Activated naive CD4-positive, alpha-beta T cell treated with Interleukin-2 at 50 U/mL for 16 hours (primary cell): ENCODE data around the gene DST.

Source experiments
- DNase-seq: peaks from one replicate; pipeline ENCODE4 v3.0.0-alpha.2; 2020

Gene DST

GRCh38 chr6:56430629-56431600 is 211.8 kb downstream of the DST start:
- no peak for DNase-seq

DNA sequence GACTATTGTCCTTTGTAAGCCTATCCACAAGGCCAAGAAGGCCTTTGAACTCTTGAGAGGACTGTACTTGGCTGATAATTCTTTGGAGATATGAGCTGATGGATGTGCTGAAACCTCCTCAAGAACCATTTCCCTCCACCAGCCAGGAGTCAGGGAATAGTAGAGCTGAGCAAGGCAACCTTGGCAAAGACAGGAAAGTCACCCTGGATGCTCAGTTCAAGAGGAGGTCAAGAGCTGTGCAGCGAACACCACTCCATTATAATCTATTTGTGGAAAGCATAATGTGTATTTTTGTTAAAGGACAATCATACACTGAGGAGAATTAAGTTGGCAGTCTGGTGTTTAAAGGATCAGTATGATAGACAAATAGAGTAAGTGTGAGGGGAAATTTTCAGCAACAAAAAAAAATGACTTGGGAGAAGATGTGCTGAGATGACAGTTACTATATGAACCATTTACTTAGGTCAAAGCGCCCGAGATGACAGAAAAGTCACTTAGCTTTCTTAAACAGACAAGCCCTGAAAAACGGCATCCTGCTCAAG is 218.1 kb downstream of the DST start:
- no peak for DNase-seq

DNA sequence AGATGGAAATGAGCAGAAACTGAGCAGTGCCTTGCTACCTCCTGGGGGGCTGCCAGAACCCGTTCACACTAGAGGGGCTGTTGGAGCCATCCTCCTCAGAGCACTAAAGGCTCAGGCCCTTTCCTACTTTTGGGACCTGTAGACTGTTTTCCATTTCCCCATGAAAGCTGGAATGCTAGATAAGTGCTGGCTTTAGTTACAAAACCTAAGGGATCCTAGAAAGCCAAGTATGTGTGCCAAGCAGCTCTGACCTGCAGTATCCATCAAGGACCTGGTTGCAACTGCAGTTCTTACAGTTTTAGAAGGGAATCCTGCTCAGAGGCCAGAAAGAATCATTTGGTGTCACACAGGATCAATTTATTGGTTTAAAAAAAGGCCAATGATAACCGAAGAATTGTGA is 218.6 kb downstream of the DST start:
- no peak for DNase-seq

DNA sequence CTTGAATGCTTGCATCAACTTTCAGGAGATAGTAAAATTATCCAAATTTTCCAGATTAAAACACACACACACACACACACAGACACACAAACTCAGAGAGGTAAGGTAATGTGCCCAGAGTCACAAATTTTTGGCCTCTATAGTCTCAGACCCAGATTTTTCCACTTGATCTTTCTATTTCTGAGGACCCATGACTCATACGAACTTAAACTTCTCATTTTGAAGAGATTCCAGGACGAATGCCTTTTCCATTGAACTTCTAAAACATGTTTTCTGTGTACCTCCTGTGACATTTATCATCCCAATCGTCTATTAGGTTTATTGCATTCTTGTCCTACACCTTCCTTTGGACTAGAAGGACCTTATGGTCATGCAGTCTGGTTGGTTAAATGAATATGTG is 222.4 kb downstream of the DST start:
- DNase-seq, result no peak

- DNase-seq, result no peak
Measured at GRCh38 chr6:56419191-56419590, 223.5 kb downstream of the DST start.

DNA sequence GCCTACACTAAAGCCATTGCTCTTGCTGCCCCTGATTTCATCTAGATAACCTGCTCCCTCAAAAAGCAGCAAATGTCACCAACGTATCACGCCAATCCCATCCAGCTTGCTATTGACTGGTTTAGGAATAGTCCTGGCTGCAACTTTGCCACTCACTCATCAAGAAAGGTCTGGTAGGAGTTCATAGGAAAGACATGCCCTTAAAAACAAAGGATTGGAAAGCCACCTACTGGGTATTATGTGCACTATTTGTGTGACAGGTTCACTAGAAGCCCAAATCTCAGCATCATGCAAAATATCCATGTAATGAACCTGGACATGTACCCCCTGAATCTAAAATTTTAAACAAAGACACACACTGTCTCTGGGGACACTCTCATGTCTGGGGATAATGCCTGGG is 224.9 kb downstream of the DST start:
- no peak for DNase-seq

- no peak for DNase-seq
Measured at GRCh38 chr6:56416247-56416646, 226.4 kb downstream of the DST start.

DNA sequence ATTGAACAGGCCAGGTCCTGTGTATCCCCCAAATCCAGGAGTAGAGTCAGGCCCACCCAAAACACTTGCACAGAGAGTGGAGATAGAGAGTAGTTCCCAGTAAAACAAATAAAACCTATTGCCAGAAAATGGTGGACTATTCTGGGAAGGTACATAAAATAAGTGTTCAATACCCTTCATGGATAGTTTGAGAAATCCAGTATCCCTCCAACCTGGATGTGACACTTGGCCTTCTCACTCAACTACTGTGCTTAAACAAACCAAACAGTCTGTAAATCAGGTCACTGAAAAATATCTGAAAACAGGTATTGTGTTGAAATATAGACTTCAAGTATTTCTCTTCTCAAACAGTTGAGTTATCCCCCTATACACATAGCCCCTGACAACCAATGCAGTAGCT is 233.7 kb downstream of the DST start:
- DNase-seq, result no peak
